GM12878 (cell line): ENCODE measurements around the gene TMEM52. TPM values are rescaled to one million over a fixed set of nuclear protein-coding genes. Genes with fewer than 3 reads are reported as not detected.

Experiments used
- ATAC-seq: fragments of 200-7000 bp; cut with Tn5 transposase; 3 replicates; pipeline ENCODE4 v1.9.1; 2020; ENCODE audit warnings: mild to moderate bottlenecking, moderate library complexity
- BruUV-seq: library from RNA; stranded (reverse); fragments of 400-500 nt; replicated peaks from 2 replicates; lab custom pipeline; 2021; lab: Mats Ljungman, UMichigan
- CTCF ChIA-PET: fragments of 300-600 bp; sonication (Branson Sonifier 250); formaldehyde crosslinking; extraction: SDS; loops from one replicate; lab custom pipeline; 2021; ENCODE audit warnings: inconsistent platforms; lab: Yijun Ruan, JAX
- POLR2A ChIA-PET: fragments of 350-600 bp; formaldehyde crosslinking; extraction: SDS; loops from one replicate; lab custom pipeline; 2021; ENCODE audit warnings: inconsistent platforms; lab: Charles Lee
- RAD21 ChIA-PET: fragments of 300-600 bp; sonication (Branson Sonifier 250); formaldehyde crosslinking; loops from one replicate; lab custom pipeline; 2023; ENCODE audit warnings: antibody characterized with exemption; ENCODE audit not compliant: unreplicated experiment; lab: Charles Lee
- SMC1A ChIA-PET: fragments of 300-600 bp; sonication (Branson Sonifier 250); formaldehyde crosslinking; loops from one replicate; lab custom pipeline; 2023; ENCODE audit not compliant: unreplicated experiment, uncharacterized antibody; lab: Charles Lee
- DNase-seq: peaks from one replicate; pipeline ENCODE4 v3.0.0-alpha.2; 2011; ENCODE audit warnings: low read depth, low spot score
- FAIRE-seq: peaks from 3 replicates; lab custom pipeline; 2011; peaks lifted over from hg19 to GRCh38; lab: Jason Lieb, UNC
- H2AFZ ChIP-seq: 2 replicates; pipeline ENCODE4 v1.6.0; 2011; ENCODE audit warnings: low read depth, low read length, control low read depth; ENCODE audit not compliant: control insufficient read depth
- H3K27ac ChIP-seq: 2 replicates; pipeline ENCODE4 v1.5.1; 2011; ENCODE audit warnings: control low read depth; ENCODE audit not compliant: control insufficient read depth, insufficient read depth
- H3K27me3 ChIP-seq, 2 experiments: replicated peaks in 1 of 2; 2 replicates each; pipeline versions ENCODE4 v1.6.0 to v1.6.1; 2011; ENCODE audit warnings: low read length in 1 of 2; ENCODE audit not compliant: control insufficient read depth in 2 of 2, insufficient read depth in 2 of 2
- H3K36me3 ChIP-seq, 2 experiments: 2 replicates each; pipeline ENCODE4 v1.5.1; 2011; ENCODE audit warnings: low read length in 1 of 2; ENCODE audit not compliant: control insufficient read depth in 2 of 2, insufficient read depth in 2 of 2
- H3K4me1 ChIP-seq: 2 replicates; pipeline ENCODE4 v1.6.1; 2011; ENCODE audit warnings: mild to moderate bottlenecking, low read length, moderate library complexity, mixed read lengths; ENCODE audit not compliant: control insufficient read depth, insufficient read depth
- H3K4me2 ChIP-seq: 2 replicates; pipeline ENCODE4 v1.6.0; 2011; ENCODE audit warnings: control low read depth; ENCODE audit not compliant: control insufficient read depth, insufficient read depth
- H3K4me3 ChIP-seq: fragments of 200-600 bp; sonication (generic); 2 replicates; pipeline ENCODE4 v1.5.1; 2016
- H3K79me2 ChIP-seq: 2 replicates; pipeline ENCODE4 v1.6.0; 2011; ENCODE audit warnings: low read length; ENCODE audit not compliant: control insufficient read depth, insufficient read depth
- H3K9ac ChIP-seq: 2 replicates; pipeline ENCODE4 v1.8.0; 2011; ENCODE audit warnings: low read length, control low read depth, mixed read lengths; ENCODE audit not compliant: control insufficient read depth, insufficient read depth
- H3K9me3 ChIP-seq: replicated peaks from 3 replicates; pipeline ENCODE4 v1.5.1; 2011; ENCODE audit warnings: mild to moderate bottlenecking, low read length; ENCODE audit not compliant: control insufficient read depth, insufficient read depth
- H4K20me1 ChIP-seq: 2 replicates; pipeline ENCODE4 v1.6.0; 2011; ENCODE audit not compliant: control insufficient read depth, insufficient read depth
- EGR1 ChIP-seq, 2 experiments: IDR thresholded peaks; 1 replicate in 1 of 2; 2 replicates in 1 of 2; pipeline ENCODE4 v1.6.1; 2011 to 2012; ENCODE audit warnings: low read depth in 2 of 2, low read length in 2 of 2, borderline replicate concordance in 1 of 2, mild to moderate bottlenecking in 1 of 2, moderate library complexity in 1 of 2
- HDGF ChIP-seq: fragments of 450-650 bp; IDR thresholded peaks from 2 replicates; pipeline ENCODE4 v1.6.1; 2016; ENCODE audit warnings: antibody characterized with exemption
- KLF5 ChIP-seq: fragments of 450-650 bp; IDR thresholded peaks from 2 replicates; pipeline ENCODE4 v1.6.1; 2014; ENCODE audit warnings: mild to moderate bottlenecking; ENCODE audit not compliant: partially characterized antibody
- MAX ChIP-seq: IDR thresholded peaks from 2 replicates; pipeline ENCODE4 v1.6.1; 2012; ENCODE audit warnings: low read depth, low read length, improper control_type of control experiment
- MTA3 ChIP-seq: IDR thresholded peaks from 2 replicates; pipeline ENCODE4 v1.6.1; 2012; ENCODE audit warnings: low read length, inconsistent platforms, borderline replicate concordance
- MXI1 ChIP-seq: fragments of 150-350 bp; IDR thresholded peaks from 2 replicates; pipeline ENCODE4 v1.6.1; 2011; ENCODE audit warnings: low read depth, mild to moderate bottlenecking, inconsistent platforms, low read length, improper control_type of control experiment
- NFIC ChIP-seq: IDR thresholded peaks from 2 replicates; pipeline ENCODE4 v1.6.1; 2012; ENCODE audit warnings: low read depth, mild to moderate bottlenecking, inconsistent platforms, low read length, moderate library complexity
- NFXL1 ChIP-seq: fragments of 450-650 bp; IDR thresholded peaks from 2 replicates; pipeline ENCODE4 v1.6.1; 2017; ENCODE audit warnings: antibody characterized with exemption, mild to moderate bottlenecking, borderline replicate concordance
- PBX3 ChIP-seq: IDR thresholded peaks from 2 replicates; pipeline ENCODE4 v1.6.1; 2011; ENCODE audit warnings: mild to moderate bottlenecking, low read depth, low read length, moderate library complexity; ENCODE audit not compliant: insufficient replicate concordance
- PRDM15 ChIP-seq: fragments of 450-650 bp; formaldehyde crosslinking; IDR thresholded peaks from 2 replicates; pipeline ENCODE4 v1.4.0; 2020; ENCODE audit warnings: mild to moderate bottlenecking, moderate library complexity
- RB1 ChIP-seq: fragments of 450-650 bp; formaldehyde crosslinking; IDR thresholded peaks from 2 replicates; pipeline ENCODE4 v1.6.1; 2017; ENCODE audit warnings: mild to moderate bottlenecking, borderline replicate concordance
- RBBP5 ChIP-seq: fragments of 200-600 bp; sonication (generic); conservative IDR thresholded peaks from 2 replicates; pipeline ENCODE4 v1.6.1; 2016
- RELA ChIP-seq: fragments of 450-650 bp; IDR thresholded peaks from 2 replicates; pipeline ENCODE4 v1.8.0; 2014; ENCODE audit warnings: borderline replicate concordance; ENCODE audit not compliant: partially characterized antibody
- RUNX3 ChIP-seq: IDR thresholded peaks from 2 replicates; pipeline ENCODE4 v1.6.1; 2012; ENCODE audit warnings: low read length, inconsistent platforms
- WGBS: methylation state at CpG from one replicate; pipeline ENCODE4 v1.1.6; 2016; ENCODE audit warnings: low lambda C conversion rate; ENCODE audit not compliant: insufficient replicate concordance, insufficient coverage; ENCODE audit errors: missing lambda C conversion rate; 5-methylcytosine and 5-hydroxymethylcytosine counted together
- in situ Hi-C: fragments of 300-500 bp; cut with MboI; formaldehyde crosslinking; loops from 9 replicates; pipeline ENCODE4 v1.14.3; 2018; ENCODE audit warnings: mixed read lengths
- intact Hi-C: fragments of 100-400 bp; cut with micrococcal nuclease; formaldehyde crosslinking; loops from one replicate; pipeline ENCODE4 v1.14.2; 2022; ENCODE audit not compliant: unreplicated experiment
- polyA plus RNA-seq, 11 experiments: library from polyadenylated mRNA; depleted of rRNA in 4 of 11; unstranded in 6 of 11; stranded (reverse) in 5 of 11; fragments of >200 nt; fragmentation: Nextera tagmentation in 4 of 11; fragmentation: Illumina TruSeq in 1 of 11; extraction: Ambion mirVana in 4 of 11; extraction: Trizol in 1 of 11; gene quantifications; 1 replicate in 1 of 11; 2 replicates in 10 of 11; pipeline versions ENCODE4 v1.2.1 to v1.2.3, GENCODE V29; 2011 to 2016; ENCODE audit warnings: inconsistent platforms in 2 of 11, missing spikeins in 2 of 11, low read depth in 1 of 11
- total RNA-seq, 4 experiments: library from RNA; depleted of rRNA in 3 of 4; stranded (reverse); fragments of >200 nt in 3 of 4; fragmentation: Illumina TruSeq in 1 of 4; extraction: Trizol in 1 of 4; gene quantifications; 2 replicates each; pipeline versions ENCODE4 v1.2.1 to v1.2.3, GENCODE V29; 2013 to 2021

The TMEM52 gene
- total and polyA plus RNA-seq, 10 of the 15 experiments (the other 5 are each of a cell fraction or from before 2014, with no cell fraction given) = 0.17 to 0.33 (median 0.24) TPM; not detected in 7

- TF ChIP-seq PRDM15 (CRISPR knock-in tag) (no peak), RBBP5 (no peak), RB1 (no peak), MAX (no peak), RUNX3 (no peak), NFXL1 (no peak), MTA3 (no peak)
These were observed 2.4 kb upstream of the TMEM52 start (continued) for GRCh38 chr1:1921459-1921862.

GRCh38 chr1:1920608-1921458, 1.8 kb upstream of the TMEM52 start:
- no peak for FAIRE-seq
- TF ChIP-seq RELA = no peak
- TF ChIP-seq PBX3 = no peak
- TF ChIP-seq HDGF = no peak
- TF ChIP-seq RUNX3 = no peak
- TF ChIP-seq NFIC = no peak
- no peak for TF ChIP-seq EGR1 (IDR thresholded peaks at IDR 0.05; ENCODE audit: borderline replicate concordance in 1 of 2, low read depth in 2 of 2, low read length in 2 of 2)
- TF ChIP-seq MXI1 = no peak
- TF ChIP-seq KLF5 = no peak
- TF ChIP-seq, all 136 proteins: peak for 0
- Histone ChIP-seq H3K9ac (no peak overlapping the region), H4K20me1 (no peaks in the 10 kb centered on the region), H2AFZ (no peak overlapping the region), H3K4me2 (no peak overlapping the region), H3K9me3 (no peaks in the 10 kb centered on the region), H3K79me2 (no peaks in the 10 kb centered on the region), H3K27ac (no peak overlapping the region), H3K27me3 (peaks cover 0 to 2% of the 10 kb centered on the region in 2 experiments; a peak in 1 of 4 replicates), H3K36me3 (no peaks in the 10 kb centered on the region), H3K4me1 (peaks cover 7% of the 10 kb centered on the region), H3K4me3 (no peak overlapping the region)
- intact Hi-C loops (no loop called here), in situ Hi-C loops (no loop called here)
- no TSS peak for BruUV-seq
- DNase-seq (no peak), ATAC-seq (no peak)
- ChIA-PET POLR2A (no interaction called here), SMC1A (no interaction called here), CTCF (no interaction called here), RAD21 (no interaction called here)
- 67% methylated on average over 27 of the region's 27 CpGs for WGBS
